HFFc6 (cell line): ENCODE measurements around the gene PSMD6. TPM values are rescaled to one million over a fixed set of nuclear protein-coding genes. Genes with fewer than 3 reads are reported as not detected.

Experiments
- DNase-seq: peaks from one replicate; pipeline ENCODE4 v3.0.0-alpha.2; 2018
- H3K27ac Mint-ChIP-seq: 2 replicates; pipeline ENCODE4 v1.8.0; 2020; ENCODE audit warnings: mild to moderate bottlenecking, mixed read lengths
- H3K27me3 Mint-ChIP-seq: 2 replicates; pipeline ENCODE4 v1.8.0; 2021; ENCODE audit warnings: mild to moderate bottlenecking, moderate library complexity, mixed read lengths; ENCODE audit not compliant: insufficient read depth
- H3K36me3 Mint-ChIP-seq: 2 replicates; pipeline ENCODE4 v1.8.0; 2021; ENCODE audit warnings: low read depth, mixed read lengths
- H3K4me1 Mint-ChIP-seq: 2 replicates; pipeline ENCODE4 v1.8.0; 2020; ENCODE audit warnings: low read depth, mixed read lengths
- H3K4me3 Mint-ChIP-seq: 2 replicates; pipeline ENCODE4 v1.8.0; 2020; ENCODE audit warnings: mild to moderate bottlenecking, moderate library complexity, mixed read lengths
- H3K9me3 Mint-ChIP-seq: 2 replicates; pipeline ENCODE4 v1.8.0; 2020; ENCODE audit warnings: mild to moderate bottlenecking, mixed read lengths
- total RNA-seq, 6 experiments: library from RNA; stranded (reverse); fragmentation: NEBNext Ultra II Directional; extraction: Animal tissue kit (Norgen Biotek cat#: 25700); gene quantifications; 2 replicates in 1 of 6; 3 replicates in 5 of 6; pipeline ENCODE4 v1.2.3, GENCODE V29; 2021
- TF ChIP-seq, protein P1 (sequence below): fragments of 200-600 bp; sonication (generic); IDR thresholded peaks from 2 replicates; pipeline ENCODE4 v1.5.0; 2021; ENCODE audit warnings: antibody characterized with exemption, mild to moderate bottlenecking

Gene PSMD6
- total RNA-seq, 6 experiments from 2014 or later, result 101 to 123 (median 113) TPM

DNA sequence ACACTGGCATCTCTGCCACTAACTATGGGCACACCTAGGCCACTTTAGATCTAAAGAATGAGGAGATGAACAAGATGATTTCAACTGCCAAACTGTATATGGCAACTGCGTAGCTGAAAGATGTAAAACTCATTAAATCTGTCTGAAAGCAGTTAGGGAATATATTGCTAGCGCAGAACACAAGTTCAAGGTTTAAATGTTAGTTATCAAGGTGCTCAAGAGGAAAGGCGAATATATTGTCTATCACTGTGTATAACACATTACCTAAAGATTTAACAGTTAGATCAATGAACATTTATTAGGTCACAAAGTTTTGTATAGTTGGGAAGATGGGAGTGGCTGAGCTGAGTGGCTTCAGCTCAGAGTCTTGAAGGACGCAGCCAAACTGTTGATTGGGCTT is 33.9 kb upstream of the PSMD6 start:
- DNase-seq, result no peak
- Mint-ChIP-seq H3K4me1 (peaks cover 29% of the 10 kb centered on the region), H3K27ac (no peak overlapping the region), H3K4me3 (no peak overlapping the region), H3K27me3 (no peaks in the 10 kb centered on the region), H3K36me3 (no peaks in the 10 kb centered on the region), H3K9me3 (no peaks in the 10 kb centered on the region)
- TF ChIP-seq, protein P1, sequence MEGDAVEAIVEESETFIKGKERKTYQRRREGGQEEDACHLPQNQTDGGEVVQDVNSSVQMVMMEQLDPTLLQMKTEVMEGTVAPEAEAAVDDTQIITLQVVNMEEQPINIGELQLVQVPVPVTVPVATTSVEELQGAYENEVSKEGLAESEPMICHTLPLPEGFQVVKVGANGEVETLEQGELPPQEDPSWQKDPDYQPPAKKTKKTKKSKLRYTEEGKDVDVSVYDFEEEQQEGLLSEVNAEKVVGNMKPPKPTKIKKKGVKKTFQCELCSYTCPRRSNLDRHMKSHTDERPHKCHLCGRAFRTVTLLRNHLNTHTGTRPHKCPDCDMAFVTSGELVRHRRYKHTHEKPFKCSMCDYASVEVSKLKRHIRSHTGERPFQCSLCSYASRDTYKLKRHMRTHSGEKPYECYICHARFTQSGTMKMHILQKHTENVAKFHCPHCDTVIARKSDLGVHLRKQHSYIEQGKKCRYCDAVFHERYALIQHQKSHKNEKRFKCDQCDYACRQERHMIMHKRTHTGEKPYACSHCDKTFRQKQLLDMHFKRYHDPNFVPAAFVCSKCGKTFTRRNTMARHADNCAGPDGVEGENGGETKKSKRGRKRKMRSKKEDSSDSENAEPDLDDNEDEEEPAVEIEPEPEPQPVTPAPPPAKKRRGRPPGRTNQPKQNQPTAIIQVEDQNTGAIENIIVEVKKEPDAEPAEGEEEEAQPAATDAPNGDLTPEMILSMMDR, result no peak

DNA sequence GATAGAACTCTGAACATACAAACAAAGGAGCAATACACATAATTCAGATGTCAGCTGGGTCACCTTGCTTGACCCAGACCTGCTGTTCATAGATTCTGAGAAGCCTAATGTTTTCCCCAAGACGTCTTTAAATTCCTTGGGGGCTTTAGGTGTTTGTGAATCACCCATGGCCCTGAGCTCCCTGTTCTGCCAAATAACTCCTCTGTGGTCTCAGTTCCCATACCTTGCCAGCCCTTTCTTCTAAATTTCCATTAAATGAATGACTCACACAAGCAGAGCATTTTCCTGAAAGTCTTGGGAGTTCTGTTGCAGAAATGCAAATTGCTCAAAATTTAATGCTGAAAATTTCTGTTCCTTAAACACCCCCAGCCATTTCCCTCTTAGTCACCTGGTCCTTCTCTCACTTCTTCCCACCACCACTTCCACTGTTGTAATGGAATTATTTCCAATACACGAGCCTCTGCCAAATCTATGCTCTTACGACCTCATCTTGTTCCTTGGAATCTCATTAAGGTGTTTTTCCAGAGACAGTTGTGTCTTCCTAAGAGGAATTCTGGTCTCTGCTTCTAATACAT is 33.4 kb upstream of the PSMD6 start:
- Mint-ChIP-seq H3K27me3 (no peaks in the 10 kb centered on the region), H3K9me3 (no peaks in the 10 kb centered on the region), H3K4me1 (peaks cover 29% of the 10 kb centered on the region), H3K4me3 (no peak overlapping the region), H3K27ac (no peak overlapping the region), H3K36me3 (no peaks in the 10 kb centered on the region)
- TF ChIP-seq, protein P1, result no peak
- peak; percentile 48 for DNase-seq

DNA sequence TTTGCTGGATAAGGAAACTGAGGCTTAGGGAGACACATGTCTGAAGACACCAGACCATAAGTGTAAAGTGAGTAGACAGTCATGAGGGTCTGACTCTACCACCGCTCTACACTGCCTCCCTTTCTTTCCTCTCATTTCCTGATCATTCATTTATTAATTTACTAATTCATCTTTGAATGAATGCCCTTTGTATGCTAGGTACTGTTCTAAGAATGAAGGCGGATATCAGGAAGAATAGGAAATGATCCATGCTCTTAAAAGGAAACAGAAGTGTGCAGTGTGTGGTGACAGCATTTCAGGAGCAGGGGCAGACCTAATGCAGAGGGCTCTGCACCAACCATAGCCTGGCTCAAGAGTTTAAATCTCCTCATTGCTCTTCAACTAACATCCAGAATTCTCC is 31.8 kb upstream of the PSMD6 start:
- Mint-ChIP-seq H3K36me3 (no peaks in the 10 kb centered on the region), H3K27me3 (no peaks in the 10 kb centered on the region), H3K27ac (no peak overlapping the region), H3K4me3 (no peak overlapping the region), H3K4me1 (peaks cover 29% of the 10 kb centered on the region), H3K9me3 (no peaks in the 10 kb centered on the region)
- DNase-seq, result no peak
- TF ChIP-seq, protein P1, result no peak

DNA sequence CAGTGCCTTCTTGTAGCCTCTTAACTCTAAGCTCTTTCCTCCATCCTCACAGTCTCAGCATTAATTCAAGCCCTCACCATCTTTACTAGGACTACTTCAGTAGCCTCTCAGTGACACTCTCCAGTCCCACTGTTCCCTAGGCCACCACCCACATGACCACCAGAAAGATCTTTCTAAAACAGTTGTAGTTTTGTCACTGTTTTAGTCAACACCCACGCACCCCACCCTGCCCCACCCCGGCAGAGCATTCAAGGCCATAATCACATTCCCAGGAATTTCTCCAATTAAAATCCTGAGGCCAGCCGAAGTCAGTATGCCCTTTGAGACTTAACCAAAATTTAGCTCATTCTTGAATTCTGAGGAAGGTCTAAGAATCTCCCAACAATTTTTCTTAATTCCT is 31.2 kb upstream of the PSMD6 start:
- TF ChIP-seq, protein P1, result no peak

DNA sequence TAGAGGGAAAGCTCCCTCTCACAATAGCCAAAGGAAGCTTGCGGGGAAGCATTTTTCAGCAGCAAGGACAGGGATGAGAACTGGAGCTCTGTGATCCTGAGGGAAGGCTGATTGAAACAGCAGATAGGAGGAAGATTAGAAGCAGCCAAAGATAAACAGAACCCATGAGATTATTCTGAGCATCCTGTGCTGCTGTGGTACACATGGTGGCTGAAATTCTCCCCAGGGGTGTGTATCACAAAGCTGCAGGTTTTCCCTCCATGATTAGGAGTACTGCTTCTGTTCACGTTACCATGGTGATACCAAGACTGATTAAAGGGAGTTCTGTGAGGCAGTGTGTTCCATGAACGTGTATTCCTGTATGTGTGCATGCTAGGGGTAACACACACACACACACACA is 30.3 kb upstream of the PSMD6 start:
- Mint-ChIP-seq H3K9me3 (no peaks in the 10 kb centered on the region), H3K27me3 (no peaks in the 10 kb centered on the region), H3K36me3 (no peaks in the 10 kb centered on the region), H3K4me3 (no peak overlapping the region), H3K27ac (no peak overlapping the region), H3K4me1 (peaks cover 35% of the 10 kb centered on the region)
- no peak for DNase-seq
- TF ChIP-seq, protein P1, result no peak

More for the DNA sequence above, 31.2 kb upstream of the PSMD6 start:
- Mint-ChIP-seq H3K36me3 (no peaks in the 10 kb centered on the region), H3K9me3 (no peaks in the 10 kb centered on the region), H3K27me3 (no peaks in the 10 kb centered on the region), H3K27ac (no peak overlapping the region), H3K4me1 (peaks cover 30% of the 10 kb centered on the region), H3K4me3 (no peak overlapping the region)
- DNase-seq, result no peak

DNA sequence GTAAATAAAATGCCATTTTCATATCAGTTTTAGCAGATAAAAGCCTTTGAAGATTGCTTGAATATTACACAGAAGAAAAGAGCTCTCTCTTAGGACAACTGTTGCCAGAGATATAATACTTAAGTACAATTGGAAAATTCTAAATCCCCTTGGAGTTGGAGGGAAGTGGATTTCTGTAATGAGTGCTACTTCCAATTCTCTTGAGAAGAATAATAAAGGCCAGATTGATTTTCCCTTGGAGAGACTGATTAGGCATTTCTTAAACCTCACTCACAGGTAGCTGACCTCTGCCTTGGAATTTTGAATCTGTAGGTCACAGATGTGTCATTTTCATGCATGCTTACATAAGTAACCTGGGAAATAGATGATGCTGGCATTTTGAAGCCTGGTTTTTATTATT is 29.8 kb upstream of the PSMD6 start:
- no peak for DNase-seq
- H3K4me3 Mint-ChIP-seq, result no peak overlapping the region
- TF ChIP-seq, protein P1, result no peak
- no peaks in the 10 kb centered on the region for H3K36me3 Mint-ChIP-seq
- peaks cover 39% of the 10 kb centered on the region for H3K4me1 Mint-ChIP-seq
- no peaks in the 10 kb centered on the region for H3K27me3 Mint-ChIP-seq
- H3K9me3 Mint-ChIP-seq, result no peaks in the 10 kb centered on the region
- H3K27ac Mint-ChIP-seq, result no peak overlapping the region
